Measurements from ENCODE around the gene C9orf152. TPM values are rescaled to one million over a fixed set of nuclear protein-coding genes. Genes with fewer than 3 reads are reported as not detected.

Gene C9orf152
- total RNA-seq, 2 experiments from 2014 or later, result not detected

GRCh38 chr9:110249603-110250002, 41.6 kb upstream of the C9orf152 start:
- no peaks in the 10 kb centered on the region for H3K27me3 Mint-ChIP-seq
- ATAC-seq (no peak), DNase-seq (no peak)
- ChIA-PET CTCF (no interaction called here), POLR2A (no interaction called here)
- H3K9me3 Mint-ChIP-seq, result no peaks in the 10 kb centered on the region
- H3K36me3 Mint-ChIP-seq (ENCODE audit: low read depth), result peaks cover 71% of the 10 kb centered on the region
- H3K27ac Mint-ChIP-seq, result no peak overlapping the region
- TF ChIP-seq, protein P1, sequence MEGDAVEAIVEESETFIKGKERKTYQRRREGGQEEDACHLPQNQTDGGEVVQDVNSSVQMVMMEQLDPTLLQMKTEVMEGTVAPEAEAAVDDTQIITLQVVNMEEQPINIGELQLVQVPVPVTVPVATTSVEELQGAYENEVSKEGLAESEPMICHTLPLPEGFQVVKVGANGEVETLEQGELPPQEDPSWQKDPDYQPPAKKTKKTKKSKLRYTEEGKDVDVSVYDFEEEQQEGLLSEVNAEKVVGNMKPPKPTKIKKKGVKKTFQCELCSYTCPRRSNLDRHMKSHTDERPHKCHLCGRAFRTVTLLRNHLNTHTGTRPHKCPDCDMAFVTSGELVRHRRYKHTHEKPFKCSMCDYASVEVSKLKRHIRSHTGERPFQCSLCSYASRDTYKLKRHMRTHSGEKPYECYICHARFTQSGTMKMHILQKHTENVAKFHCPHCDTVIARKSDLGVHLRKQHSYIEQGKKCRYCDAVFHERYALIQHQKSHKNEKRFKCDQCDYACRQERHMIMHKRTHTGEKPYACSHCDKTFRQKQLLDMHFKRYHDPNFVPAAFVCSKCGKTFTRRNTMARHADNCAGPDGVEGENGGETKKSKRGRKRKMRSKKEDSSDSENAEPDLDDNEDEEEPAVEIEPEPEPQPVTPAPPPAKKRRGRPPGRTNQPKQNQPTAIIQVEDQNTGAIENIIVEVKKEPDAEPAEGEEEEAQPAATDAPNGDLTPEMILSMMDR (IDR thresholded peaks at IDR 0.05), result no peak
- H3K4me3 Mint-ChIP-seq, result no peak overlapping the region
- intact Hi-C loops (cut with micrococcal nuclease), result no loop called here
- H3K4me1 Mint-ChIP-seq (ENCODE audit: low read depth), result peaks cover 33% of the 10 kb centered on the region

DNA sequence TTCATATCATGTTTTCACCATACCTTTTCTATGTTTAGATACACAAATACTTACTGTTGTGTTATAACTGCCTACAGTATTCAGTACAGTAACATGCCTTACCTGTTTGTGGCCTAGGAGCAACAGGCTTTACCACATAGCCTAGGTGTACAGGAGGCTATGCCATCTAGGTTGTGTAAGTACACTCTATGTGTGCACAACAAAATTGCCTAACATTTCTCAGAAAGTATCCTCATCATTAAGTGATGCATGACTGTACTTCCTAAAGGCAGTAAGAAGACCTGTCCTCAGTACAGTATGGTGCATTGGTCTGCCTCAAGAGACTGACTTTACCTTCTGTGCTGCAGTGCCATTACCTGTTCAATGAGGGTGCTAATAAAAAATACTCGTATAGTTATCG, 40.4 kb upstream of the C9orf152 start:
- no peak for ATAC-seq
- intact Hi-C loops (cut with micrococcal nuclease), result no loop called here
- H3K27ac Mint-ChIP-seq, result no peak overlapping the region

GRCh38 chr9:110246214-110246613, 38.3 kb upstream of the C9orf152 start:
- ATAC-seq (no peak), DNase-seq (no peak)
- intact Hi-C loops (cut with micrococcal nuclease), result no loop called here
- TF ChIP-seq, protein P1 (IDR thresholded peaks at IDR 0.05), result no peak
- peaks cover 64% of the 10 kb centered on the region for H3K36me3 Mint-ChIP-seq (ENCODE audit: low read depth)
- ChIA-PET POLR2A (interaction anchor here (2.1 kb wide), 1 partner anchor 11 kb away, joined by 9 read pairs; the partner anchor contains the start of gene TXN), CTCF (no interaction called here)
- no peak overlapping the region for H3K4me3 Mint-ChIP-seq
- peaks cover 8% of the 10 kb centered on the region for H3K4me1 Mint-ChIP-seq (ENCODE audit: low read depth)
- H3K9me3 Mint-ChIP-seq, result no peaks in the 10 kb centered on the region
- H3K27me3 Mint-ChIP-seq, result no peaks in the 10 kb centered on the region
- no peak overlapping the region for H3K27ac Mint-ChIP-seq

More for the DNA sequence above, 40.4 kb upstream of the C9orf152 start:
- Mint-ChIP-seq H3K4me1 (ENCODE audit: low read depth) (peaks cover 22% of the 10 kb centered on the region), H3K36me3 (ENCODE audit: low read depth) (peaks cover 69% of the 10 kb centered on the region), H3K27me3 (no peaks in the 10 kb centered on the region), H3K4me3 (no peak overlapping the region), H3K9me3 (no peaks in the 10 kb centered on the region)
- CTCF ChIA-PET, result no interaction called here
- TF ChIP-seq, protein P1 (IDR thresholded peaks at IDR 0.05), result no peak
- POLR2A ChIA-PET, result no interaction called here
- DNase-seq, result no peak

- Mint-ChIP-seq H3K27me3 (no peaks in the 10 kb centered on the region), H3K36me3 (ENCODE audit: low read depth) (peaks cover 49% of the 10 kb centered on the region), H3K4me1 (ENCODE audit: low read depth) (peaks cover 5% of the 10 kb centered on the region), H3K4me3 (no peak overlapping the region), H3K27ac (no peak overlapping the region), H3K9me3 (no peaks in the 10 kb centered on the region)
- TF ChIP-seq, protein P1 (IDR thresholded peaks at IDR 0.05), result no peak
- POLR2A ChIA-PET, result no interaction called here
- CTCF ChIA-PET, result no interaction called here
- intact Hi-C loops (cut with micrococcal nuclease), result no loop called here
- ATAC-seq (no peak), DNase-seq (no peak)
These were observed 36.7 kb upstream of the C9orf152 start for GRCh38 chr9:110244616-110245015.

GRCh38 chr9:110241858-110242321, 33.9 kb upstream of the C9orf152 start:
- TF ChIP-seq, protein P1 (IDR thresholded peaks at IDR 0.05), result no peak
- Mint-ChIP-seq H3K4me3 (no peak overlapping the region), H3K27me3 (no peaks in the 10 kb centered on the region), H3K36me3 (ENCODE audit: low read depth) (peaks cover 33% of the 10 kb centered on the region), H3K9me3 (no peaks in the 10 kb centered on the region), H3K27ac (no peak overlapping the region), H3K4me1 (ENCODE audit: low read depth) (no peaks in the 10 kb centered on the region)
- DNase-seq (no peak), ATAC-seq (no peak)
- POLR2A ChIA-PET, result interaction anchor here (1.0 to 3.2 kb wide), 3 partner anchors 15 to 27 kb away, joined by 3 to 10 read pairs (median 3); partner anchors contain the start of gene TXN
- CTCF ChIA-PET, result no interaction called here
- intact Hi-C loops (cut with micrococcal nuclease), result no loop called here
